H1 (cell line): ENCODE results near the gene GBX1. TPM values are rescaled to one million over a fixed set of nuclear protein-coding genes. Genes with fewer than 3 reads are reported as not detected.
A peak's percentile ranks its signal among the peaks of the same experiment; 100 is the strongest.

Source experiments
- CTCF ChIA-PET: fragments of 300-600 bp; sonication (Branson Sonifier 250); formaldehyde crosslinking; loops from one replicate; lab custom pipeline; 2021; ENCODE audit not compliant: partially characterized antibody; lab: Charles Lee
- POLR2A ChIA-PET: fragments of 300-600 bp; sonication (Branson Sonifier 250); formaldehyde crosslinking; loops from one replicate; lab custom pipeline; 2021; ENCODE audit warnings: inconsistent platforms; ENCODE audit not compliant: partially characterized antibody; lab: Charles Lee
- DNase-seq, 2 experiments: peaks; one replicate each; pipeline versions ENCODE4 v3.0.0 to v3.0.0-alpha.2; 2010 to 2022; ENCODE audit warnings: low spot score in 2 of 2, low read depth in 1 of 2, mixed read lengths in 1 of 2
- FAIRE-seq: peaks from 2 replicates; lab custom pipeline; 2011; peaks lifted over from hg19 to GRCh38; lab: Jason Lieb, UNC
- H2AFZ ChIP-seq: 2 replicates; pipeline ENCODE4 v1.8.1; 2012; ENCODE audit warnings: low read length, inconsistent platforms
- H2AK5ac ChIP-seq: 2 replicates; pipeline ENCODE4 v1.6.1; 2013; ENCODE audit warnings: low read depth, low read length
- H2BK120ac ChIP-seq: replicated peaks from 2 replicates; pipeline ENCODE3; 2013; ENCODE audit warnings: low read depth, low read length, inconsistent platforms
- H2BK12ac ChIP-seq: 2 replicates; pipeline ENCODE4 v1.6.1; 2013; ENCODE audit warnings: low read depth, low read length
- H2BK15ac ChIP-seq: 2 replicates; pipeline ENCODE4 v1.6.1; 2013; ENCODE audit warnings: low read length
- H2BK20ac ChIP-seq: 2 replicates; pipeline ENCODE4 v1.6.1; 2013; ENCODE audit warnings: low read length
- H2BK5ac ChIP-seq: 2 replicates; pipeline ENCODE4 v1.6.1; 2013; ENCODE audit warnings: low read depth, low read length
- H3K14ac ChIP-seq: 2 replicates; pipeline ENCODE4 v1.6.1; 2013; ENCODE audit warnings: inconsistent platforms; ENCODE audit not compliant: insufficient read length
- H3K18ac ChIP-seq: 2 replicates; pipeline ENCODE4 v1.6.1; 2013; ENCODE audit warnings: low read length; ENCODE audit errors: extremely low read depth
- H3K23ac ChIP-seq: 2 replicates; pipeline ENCODE4 v1.6.1; 2013; ENCODE audit warnings: inconsistent platforms; ENCODE audit not compliant: insufficient read length
- H3K23me2 ChIP-seq: 2 replicates; pipeline ENCODE4 v1.6.1; 2013; ENCODE audit warnings: low read depth, low read length
- H3K27ac ChIP-seq: 2 replicates; pipeline ENCODE4 v1.6.1; 2011; ENCODE audit warnings: low read depth, low read length, inconsistent platforms
- H3K27me3 ChIP-seq, 4 experiments: replicated peaks in 1 of 4; 1 replicate in 1 of 4; 2 replicates in 3 of 4; pipeline versions ENCODE4 v1.6.1 to v1.8.1; 2011 to 2013; ENCODE audit warnings: low read length in 3 of 4, mild to moderate bottlenecking in 3 of 4, inconsistent platforms in 2 of 4, mixed read lengths in 2 of 4, moderate library complexity in 1 of 4; ENCODE audit not compliant: control insufficient read depth in 3 of 4, insufficient read depth in 3 of 4; ENCODE audit errors: extremely low read depth in 1 of 4
- H3K36me3 ChIP-seq, 4 experiments: 2 replicates each; pipeline versions ENCODE4 v1.6.1 to v1.8.1; 2011 to 2013; ENCODE audit warnings: mild to moderate bottlenecking in 4 of 4, low read length in 3 of 4, moderate library complexity in 2 of 4, control low read depth in 1 of 4, inconsistent platforms in 1 of 4; ENCODE audit not compliant: insufficient read depth in 4 of 4, control insufficient read depth in 2 of 4
- H3K4ac ChIP-seq: replicated peaks from 2 replicates; pipeline ENCODE3; 2013; ENCODE audit warnings: low read length, low read depth, mixed read lengths, inconsistent platforms; ENCODE audit not compliant: insufficient read length
- H3K4me1 ChIP-seq, 4 experiments: replicated peaks in 1 of 4; 1 replicate in 1 of 4; 2 replicates in 3 of 4; pipeline versions ENCODE4 v1.6.1 to v1.8.1; 2011 to 2013; ENCODE audit warnings: low read length in 3 of 4, inconsistent platforms in 2 of 4, mixed read lengths in 1 of 4; ENCODE audit not compliant: insufficient read depth in 4 of 4, control insufficient read depth in 3 of 4
- H3K4me2 ChIP-seq, 2 experiments: 2 replicates each; pipeline versions ENCODE4 v1.6.1 to v1.8.1; 2011 to 2013; ENCODE audit warnings: low read depth in 2 of 2, low read length in 2 of 2, control low read depth in 1 of 2, inconsistent platforms in 1 of 2, mild to moderate bottlenecking in 1 of 2; ENCODE audit not compliant: insufficient read depth in 1 of 2
- H3K4me3 ChIP-seq, 4 experiments: fragments of 200-600, 300-600 bp in 1 of 4; sonication (generic), shearing (Covaris generic), sonication (Bioruptor Twin) in 1 of 4; 2 replicates each; pipeline versions ENCODE4 v1.5.1 to v1.8.1; 2011 to 2016; ENCODE audit warnings: low read length in 4 of 4, low read depth in 3 of 4, control low read depth in 2 of 4, inconsistent platforms in 2 of 4, mild to moderate bottlenecking in 2 of 4, mixed read lengths in 1 of 4, moderate library complexity in 1 of 4; ENCODE audit not compliant: insufficient read depth in 2 of 4; ENCODE audit errors: extremely low read depth in 1 of 4
- H3K56ac ChIP-seq: replicated peaks from 2 replicates; pipeline ENCODE3; 2013; ENCODE audit warnings: low read depth, mild to moderate bottlenecking, mixed read lengths, low read length, inconsistent platforms; ENCODE audit not compliant: insufficient read length
- H3K79me1 ChIP-seq: 2 replicates; pipeline ENCODE4 v1.6.1; 2013; ENCODE audit warnings: low read depth, low read length, control low read depth
- H3K79me2 ChIP-seq, 2 experiments: 2 replicates each; pipeline versions ENCODE4 v1.6.1 to v1.8.1; 2012 to 2013; ENCODE audit warnings: low read length in 2 of 2, mild to moderate bottlenecking in 2 of 2, inconsistent platforms in 1 of 2; ENCODE audit not compliant: insufficient read depth in 2 of 2, control insufficient read depth in 1 of 2
- H3K9ac ChIP-seq, 4 experiments: replicated peaks in 1 of 4; 1 replicate in 1 of 4; 2 replicates in 3 of 4; pipeline versions ENCODE4 v1.6.1 to v1.8.1; 2011 to 2013; ENCODE audit warnings: low read depth in 3 of 4, low read length in 3 of 4, control low read depth in 2 of 4, mild to moderate bottlenecking in 2 of 4, moderate library complexity in 2 of 4, inconsistent platforms in 1 of 4; ENCODE audit errors: extremely low read depth in 1 of 4
- H3K9me3 ChIP-seq, 2 experiments: 2 replicates each; pipeline versions ENCODE4 v1.6.1 to v1.8.1; 2012 to 2013; ENCODE audit warnings: mild to moderate bottlenecking in 2 of 2, moderate library complexity in 2 of 2, control low read depth in 1 of 2, inconsistent platforms in 1 of 2, low read depth in 1 of 2, low read length in 1 of 2, mixed read lengths in 1 of 2; ENCODE audit not compliant: insufficient read depth in 2 of 2
- H4K20me1 ChIP-seq, 2 experiments: replicated peaks in 1 of 2; 2 replicates each; pipeline versions ENCODE3 to v1.8.1; 2011 to 2013; ENCODE audit warnings: inconsistent platforms in 2 of 2, low read length in 2 of 2, mild to moderate bottlenecking in 1 of 2; ENCODE audit not compliant: insufficient read depth in 2 of 2, control insufficient read depth in 1 of 2
- H4K5ac ChIP-seq: 2 replicates; pipeline ENCODE4 v1.6.1; 2013; ENCODE audit warnings: low read length, low read depth, mixed read lengths, inconsistent platforms; ENCODE audit not compliant: insufficient read length
- H4K8ac ChIP-seq: 2 replicates; pipeline ENCODE4 v1.8.0; 2013; ENCODE audit warnings: mild to moderate bottlenecking, moderate library complexity, low read length, inconsistent platforms; ENCODE audit not compliant: insufficient read depth; ENCODE audit errors: extremely low read depth
- H4K91ac ChIP-seq: replicated peaks from 2 replicates; pipeline ENCODE3; 2013; ENCODE audit warnings: low read length, mixed read lengths, inconsistent platforms; ENCODE audit not compliant: insufficient read length
- E2F6 ChIP-seq: IDR thresholded peaks from 2 replicates; pipeline ENCODE4 v1.6.1; 2012; ENCODE audit warnings: inconsistent platforms
- EZH2 ChIP-seq: fragments of 200-600 bp; sonication (generic); IDR thresholded peaks from 2 replicates; pipeline ENCODE4 v1.7.1; 2012; ENCODE audit warnings: low read depth, mild to moderate bottlenecking, moderate library complexity, low read length, inconsistent platforms; ENCODE audit not compliant: severe bottlenecking
- GABPA ChIP-seq: IDR thresholded peaks from 2 replicates; pipeline ENCODE4 v1.6.1; 2011; ENCODE audit warnings: mild to moderate bottlenecking, low read length, moderate library complexity, borderline replicate concordance; ENCODE audit not compliant: insufficient read depth
- RAD21 ChIP-seq, 2 experiments: IDR thresholded peaks in 1 of 2; conservative IDR thresholded peaks in 1 of 2; 2 replicates each; pipeline ENCODE4 v1.6.1; 2011; ENCODE audit warnings: low read depth in 2 of 2, low read length in 2 of 2, improper control_type of control experiment in 1 of 2, inconsistent platforms in 1 of 2, mild to moderate bottlenecking in 1 of 2, moderate library complexity in 1 of 2
- ZNF274 ChIP-seq: IDR thresholded peaks from 2 replicates; pipeline ENCODE4 v1.7.0; 2012; ENCODE audit warnings: low read length, borderline replicate concordance; ENCODE audit errors: extremely low read depth
- WGBS, 2 experiments: shearing (Covaris generic) in 1 of 2; methylation state at CpG; one replicate each; pipeline versions ENCODE4 v1.1.6 to v1.1.7; 2013 to 2015; ENCODE audit warnings: low lambda C conversion rate in 2 of 2, mixed read lengths in 2 of 2, inconsistent platforms in 1 of 2, low coverage in 1 of 2, missing lambda C conversion rate in 1 of 2; ENCODE audit not compliant: insufficient replicate concordance in 2 of 2, insufficient coverage in 1 of 2, insufficient read length in 1 of 2; ENCODE audit errors: extremely low coverage in 1 of 2, missing lambda C conversion rate in 1 of 2; 5-methylcytosine and 5-hydroxymethylcytosine counted together
- polyA plus RNA-seq, 7 experiments: library from polyadenylated mRNA; depleted of rRNA in 3 of 7; stranded (reverse) in 5 of 7; unstranded in 2 of 7; fragments of >200 nt in 5 of 7; fragments of 200-250 nt in 2 of 7; gene quantifications; 1 replicate in 5 of 7; 2 replicates in 1 of 7; 4 replicates in 1 of 7; pipeline versions ENCODE4 v1.2.1 to v1.2.3, GENCODE V29; 2011 to 2013; ENCODE audit warnings: missing spikeins in 2 of 7, mixed read lengths in 2 of 7
- total RNA-seq: library from RNA; stranded (reverse); fragmentation: NEBNext Ultra II Directional; extraction: Animal tissue kit (Norgen Biotek cat#: 25700); gene quantifications from 2 replicates; pipeline ENCODE4 v1.2.1, GENCODE V29; 2021
- TF ChIP-seq, protein P1 (sequence below): IDR thresholded peaks from 2 replicates; pipeline ENCODE4 v1.6.1; 2012; ENCODE audit warnings: inconsistent platforms
- TF ChIP-seq, protein P2 (sequence below), 3 experiments: IDR thresholded peaks; 1 replicate in 2 of 3; 2 replicates in 1 of 3; pipeline versions ENCODE4 v1.5.1 to v1.6.1; 2011; ENCODE audit warnings: low read length in 3 of 3, mild to moderate bottlenecking in 3 of 3, inconsistent platforms in 2 of 3, low read depth in 1 of 3, moderate library complexity in 1 of 3; ENCODE audit not compliant: insufficient read depth in 1 of 3; ENCODE audit errors: control extremely low read depth in 1 of 3

The GBX1 gene
- total and polyA plus RNA-seq, 2 of the 8 experiments (the other 6 are each of a cell fraction or from before 2014, with no cell fraction given) = not detected

GRCh38 chr7:151175793-151176311 is 8.4 kb upstream of the GBX1 start:
- H2BK15ac ChIP-seq = no peak overlapping the region
- no peaks in the 10 kb centered on the region for H3K79me1 ChIP-seq
- H4K8ac ChIP-seq = no peak overlapping the region
- peak overlapping the region in 1 of 4 experiments; percentile 23; a peak in 1 of 8 replicates for H3K4me3 ChIP-seq
- H3K27me3 ChIP-seq = peaks cover 10 to 35% (median 30%) of the 10 kb centered on the region in 4 experiments
- H3K79me2 ChIP-seq = no peaks in the 10 kb centered on the region
- H3K36me3 ChIP-seq = peaks cover 0 to 6% (median 0%) of the 10 kb centered on the region in 4 experiments; a peak in 1 of 8 replicates
- no peak overlapping the region for H2AK5ac ChIP-seq
- H2AFZ ChIP-seq = no peak overlapping the region
- H3K9me3 ChIP-seq = peaks cover 1 to 14% of the 10 kb centered on the region in 2 experiments; a peak in 2 of 4 replicates
- H4K20me1 ChIP-seq = peaks cover 0 to 1% of the 10 kb centered on the region in 2 experiments
- H2BK12ac ChIP-seq = no peak overlapping the region
- H3K56ac ChIP-seq = no peak overlapping the region
- no peak overlapping the region for H4K5ac ChIP-seq
- no peak overlapping the region for H3K4ac ChIP-seq
- no peak overlapping the region for H3K23ac ChIP-seq
- no peak overlapping the region for H2BK5ac ChIP-seq
- POLR2A ChIA-PET = interaction anchor here (0.9 to 1.4 kb wide), 2 partner anchors 9 to 50 kb away, joined by 3 to 6 read pairs; no protein-coding TSS in a partner anchor
- no peak for FAIRE-seq
- H3K23me2 ChIP-seq = no peaks in the 10 kb centered on the region
- DNase-seq = peak in 1 of 2 experiments; percentile 64
- H3K27ac ChIP-seq = no peak overlapping the region
- H3K9ac ChIP-seq = no peak overlapping the region
- peak overlapping the region in 1 of 2 experiments; percentile 41; a peak in 2 of 4 replicates for H3K4me2 ChIP-seq
- CTCF ChIA-PET = interaction anchor here (0.6 to 7.4 kb wide), 18 partner anchors 10 to 158 kb away, joined by 3 to 52 read pairs (median 5); no protein-coding TSS in a partner anchor
- no peak overlapping the region for H2BK20ac ChIP-seq
- H3K18ac ChIP-seq = no peak overlapping the region
- H3K14ac ChIP-seq = no peak overlapping the region
- WGBS, 2 experiments = 60% methylated on average over 21 of the region's 23 CpGs; no CpG with 5 or more reads in 1 of the 2 experiments
- H4K91ac ChIP-seq = no peak overlapping the region
- no peak overlapping the region for H2BK120ac ChIP-seq
- no peaks in the 10 kb centered on the region; a peak in 1 of 7 replicates for H3K4me1 ChIP-seq
- TF ChIP-seq GABPA = 0 out of 2 replicates have a peak, but pooled peaks have one; percentile 33
- TF ChIP-seq ZNF274 = no peak
- TF ChIP-seq, protein P1, sequence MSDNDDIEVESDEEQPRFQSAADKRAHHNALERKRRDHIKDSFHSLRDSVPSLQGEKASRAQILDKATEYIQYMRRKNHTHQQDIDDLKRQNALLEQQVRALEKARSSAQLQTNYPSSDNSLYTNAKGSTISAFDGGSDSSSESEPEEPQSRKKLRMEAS = 0 out of 2 replicates have a peak, but pooled peaks have one; percentile 6
- TF ChIP-seq RAD21 (IDR thresholded peaks at IDR 0.05 in 1 of 2, conservative IDR thresholded peaks at IDR 0.05 in 1 of 2; ENCODE audit: low read depth in 2 of 2, low read length in 2 of 2) = peak; percentile 17 to 33; a peak in 3 of 4 replicates
- TF ChIP-seq, protein P2, sequence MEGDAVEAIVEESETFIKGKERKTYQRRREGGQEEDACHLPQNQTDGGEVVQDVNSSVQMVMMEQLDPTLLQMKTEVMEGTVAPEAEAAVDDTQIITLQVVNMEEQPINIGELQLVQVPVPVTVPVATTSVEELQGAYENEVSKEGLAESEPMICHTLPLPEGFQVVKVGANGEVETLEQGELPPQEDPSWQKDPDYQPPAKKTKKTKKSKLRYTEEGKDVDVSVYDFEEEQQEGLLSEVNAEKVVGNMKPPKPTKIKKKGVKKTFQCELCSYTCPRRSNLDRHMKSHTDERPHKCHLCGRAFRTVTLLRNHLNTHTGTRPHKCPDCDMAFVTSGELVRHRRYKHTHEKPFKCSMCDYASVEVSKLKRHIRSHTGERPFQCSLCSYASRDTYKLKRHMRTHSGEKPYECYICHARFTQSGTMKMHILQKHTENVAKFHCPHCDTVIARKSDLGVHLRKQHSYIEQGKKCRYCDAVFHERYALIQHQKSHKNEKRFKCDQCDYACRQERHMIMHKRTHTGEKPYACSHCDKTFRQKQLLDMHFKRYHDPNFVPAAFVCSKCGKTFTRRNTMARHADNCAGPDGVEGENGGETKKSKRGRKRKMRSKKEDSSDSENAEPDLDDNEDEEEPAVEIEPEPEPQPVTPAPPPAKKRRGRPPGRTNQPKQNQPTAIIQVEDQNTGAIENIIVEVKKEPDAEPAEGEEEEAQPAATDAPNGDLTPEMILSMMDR (IDR thresholded peaks at IDR 0.05; ENCODE audit: control extremely low read depth in 1 of 3, insufficient read depth in 1 of 3, low read depth in 1 of 3, low read length in 3 of 3) = peak in 2 of 3 experiments; percentile 67 to 70; a peak in 3 of 4 replicates
- TF ChIP-seq E2F6 = peak; percentile 34; the same call in 1 of the 2 replicates
- TF ChIP-seq EZH2 = peak; percentile 40
